GM12878 (cell line): ENCODE measurements around the gene PLA2G15. TPM values are rescaled to one million over a fixed set of nuclear protein-coding genes. Genes with fewer than 3 reads are reported as not detected.
A peak's percentile ranks its signal among the peaks of the same experiment; 100 is the strongest.

Experiments used
- ATAC-seq: fragments of 200-7000 bp; cut with Tn5 transposase; 3 replicates; pipeline ENCODE4 v1.9.1; 2020; ENCODE audit warnings: mild to moderate bottlenecking, moderate library complexity
- BruUV-seq: library from RNA; stranded (reverse); fragments of 400-500 nt; replicated peaks from 2 replicates; lab custom pipeline; 2021; lab: Mats Ljungman, UMichigan
- CTCF ChIA-PET: fragments of 300-600 bp; sonication (Branson Sonifier 250); formaldehyde crosslinking; extraction: SDS; loops from one replicate; lab custom pipeline; 2021; ENCODE audit warnings: inconsistent platforms; lab: Yijun Ruan, JAX
- POLR2A ChIA-PET: fragments of 350-600 bp; formaldehyde crosslinking; extraction: SDS; loops from one replicate; lab custom pipeline; 2021; ENCODE audit warnings: inconsistent platforms; lab: Charles Lee
- RAD21 ChIA-PET: fragments of 300-600 bp; sonication (Branson Sonifier 250); formaldehyde crosslinking; loops from one replicate; lab custom pipeline; 2023; ENCODE audit warnings: antibody characterized with exemption; ENCODE audit not compliant: unreplicated experiment; lab: Charles Lee
- SMC1A ChIA-PET: fragments of 300-600 bp; sonication (Branson Sonifier 250); formaldehyde crosslinking; loops from one replicate; lab custom pipeline; 2023; ENCODE audit not compliant: unreplicated experiment, uncharacterized antibody; lab: Charles Lee
- DNase-seq: peaks from one replicate; pipeline ENCODE4 v3.0.0-alpha.2; 2011; ENCODE audit warnings: low read depth, low spot score
- FAIRE-seq: peaks from 3 replicates; lab custom pipeline; 2011; peaks lifted over from hg19 to GRCh38; lab: Jason Lieb, UNC
- H2AFZ ChIP-seq: 2 replicates; pipeline ENCODE4 v1.6.0; 2011; ENCODE audit warnings: low read depth, low read length, control low read depth; ENCODE audit not compliant: control insufficient read depth
- H3K27ac ChIP-seq: 2 replicates; pipeline ENCODE4 v1.5.1; 2011; ENCODE audit warnings: control low read depth; ENCODE audit not compliant: control insufficient read depth, insufficient read depth
- H3K27me3 ChIP-seq, 2 experiments: replicated peaks in 1 of 2; 2 replicates each; pipeline versions ENCODE4 v1.6.0 to v1.6.1; 2011; ENCODE audit warnings: low read length in 1 of 2; ENCODE audit not compliant: control insufficient read depth in 2 of 2, insufficient read depth in 2 of 2
- H3K36me3 ChIP-seq, 2 experiments: 2 replicates each; pipeline ENCODE4 v1.5.1; 2011; ENCODE audit warnings: low read length in 1 of 2; ENCODE audit not compliant: control insufficient read depth in 2 of 2, insufficient read depth in 2 of 2
- H3K4me1 ChIP-seq: 2 replicates; pipeline ENCODE4 v1.6.1; 2011; ENCODE audit warnings: mild to moderate bottlenecking, low read length, moderate library complexity, mixed read lengths; ENCODE audit not compliant: control insufficient read depth, insufficient read depth
- H3K4me2 ChIP-seq: 2 replicates; pipeline ENCODE4 v1.6.0; 2011; ENCODE audit warnings: control low read depth; ENCODE audit not compliant: control insufficient read depth, insufficient read depth
- H3K4me3 ChIP-seq: fragments of 200-600 bp; sonication (generic); 2 replicates; pipeline ENCODE4 v1.5.1; 2016
- H3K79me2 ChIP-seq: 2 replicates; pipeline ENCODE4 v1.6.0; 2011; ENCODE audit warnings: low read length; ENCODE audit not compliant: control insufficient read depth, insufficient read depth
- H3K9ac ChIP-seq: 2 replicates; pipeline ENCODE4 v1.8.0; 2011; ENCODE audit warnings: low read length, control low read depth, mixed read lengths; ENCODE audit not compliant: control insufficient read depth, insufficient read depth
- H3K9me3 ChIP-seq: replicated peaks from 3 replicates; pipeline ENCODE4 v1.5.1; 2011; ENCODE audit warnings: mild to moderate bottlenecking, low read length; ENCODE audit not compliant: control insufficient read depth, insufficient read depth
- H4K20me1 ChIP-seq: 2 replicates; pipeline ENCODE4 v1.6.0; 2011; ENCODE audit not compliant: control insufficient read depth, insufficient read depth
- ASH2L ChIP-seq: fragments of 300-600, 200-600 bp; sonication (generic); IDR thresholded peaks from 2 replicates; pipeline ENCODE4 v1.6.1; 2017; ENCODE audit warnings: low read depth, mild to moderate bottlenecking, borderline replicate concordance
- BRCA1 ChIP-seq: IDR thresholded peaks from 2 replicates; pipeline ENCODE4 v1.6.1; 2011; ENCODE audit warnings: low read depth, low read length, improper control_type of control experiment
- PAX5 ChIP-seq: IDR thresholded peaks from 2 replicates; pipeline ENCODE4 v1.6.1; 2011; ENCODE audit warnings: low read depth, low read length, borderline replicate concordance
- SP1 ChIP-seq: IDR thresholded peaks from one replicate; pipeline ENCODE4 v1.6.1; 2011; ENCODE audit warnings: low read depth, low read length
- SUZ12 ChIP-seq: fragments of 200-600 bp; sonication (generic); IDR thresholded peaks from one replicate; pipeline ENCODE4 v1.6.1; 2018; ENCODE audit warnings: antibody characterized with exemption, mild to moderate bottlenecking; ENCODE audit not compliant: unreplicated experiment
- TAF1 ChIP-seq: IDR thresholded peaks from 2 replicates; pipeline ENCODE4 v1.6.1; 2011; ENCODE audit warnings: mild to moderate bottlenecking, low read depth, low read length, borderline replicate concordance
- ZNF274 ChIP-seq: IDR thresholded peaks from one replicate; pipeline ENCODE4 v1.8.0; 2011; ENCODE audit not compliant: insufficient read length, insufficient read depth
- WGBS: methylation state at CpG from one replicate; pipeline ENCODE4 v1.1.6; 2016; ENCODE audit warnings: low lambda C conversion rate; ENCODE audit not compliant: insufficient replicate concordance, insufficient coverage; ENCODE audit errors: missing lambda C conversion rate; 5-methylcytosine and 5-hydroxymethylcytosine counted together
- in situ Hi-C: fragments of 300-500 bp; cut with MboI; formaldehyde crosslinking; loops from 9 replicates; pipeline ENCODE4 v1.14.3; 2018; ENCODE audit warnings: mixed read lengths
- intact Hi-C: fragments of 100-400 bp; cut with micrococcal nuclease; formaldehyde crosslinking; loops from one replicate; pipeline ENCODE4 v1.14.2; 2022; ENCODE audit not compliant: unreplicated experiment
- polyA plus RNA-seq, 11 experiments: library from polyadenylated mRNA; depleted of rRNA in 4 of 11; unstranded in 6 of 11; stranded (reverse) in 5 of 11; fragments of >200 nt; fragmentation: Nextera tagmentation in 4 of 11; fragmentation: Illumina TruSeq in 1 of 11; extraction: Ambion mirVana in 4 of 11; extraction: Trizol in 1 of 11; gene quantifications; 1 replicate in 1 of 11; 2 replicates in 10 of 11; pipeline versions ENCODE4 v1.2.1 to v1.2.3, GENCODE V29; 2011 to 2016; ENCODE audit warnings: inconsistent platforms in 2 of 11, missing spikeins in 2 of 11, low read depth in 1 of 11
- total RNA-seq, 4 experiments: library from RNA; depleted of rRNA in 3 of 4; stranded (reverse); fragments of >200 nt in 3 of 4; fragmentation: Illumina TruSeq in 1 of 4; extraction: Trizol in 1 of 4; gene quantifications; 2 replicates each; pipeline versions ENCODE4 v1.2.1 to v1.2.3, GENCODE V29; 2013 to 2021
- TF ChIP-seq, protein P1 (sequence below): IDR thresholded peaks from 2 replicates; pipeline ENCODE4 v1.6.1; 2011; ENCODE audit warnings: low read depth, low read length, improper control_type of control experiment, borderline replicate concordance
- TF ChIP-seq, protein P2 (sequence below): IDR thresholded peaks from 2 replicates; pipeline ENCODE4 v1.6.1; 2012; ENCODE audit warnings: improper control_type of control experiment, low read depth, low read length; ENCODE audit not compliant: insufficient replicate concordance
- TF ChIP-seq, protein P3 (sequence below): fragments of 450-650 bp; formaldehyde crosslinking; IDR thresholded peaks from 2 replicates; pipeline ENCODE4 v1.4.0; 2022; ENCODE audit warnings: mild to moderate bottlenecking, moderate library complexity
- TF ChIP-seq, protein P4 (sequence below): fragments of 450-650 bp; IDR thresholded peaks from 2 replicates; pipeline ENCODE4 v1.6.1; 2016; ENCODE audit warnings: mild to moderate bottlenecking

The PLA2G15 gene
- total and polyA plus RNA-seq, 10 of the 15 experiments (the other 5 are each of a cell fraction or from before 2014, with no cell fraction given): 0.31 to 9.4 (median 6.8) TPM

GRCh38 chr16:68289621-68290329 is 44.6 kb downstream of the PLA2G15 start:
- Histone ChIP-seq H2AFZ (no peak overlapping the region), H3K79me2 (peaks cover 39% of the 10 kb centered on the region), H3K27me3 (no peaks in the 10 kb centered on the region), H4K20me1 (no peaks in the 10 kb centered on the region), H3K36me3 (peaks cover 30 to 31% of the 10 kb centered on the region in 2 experiments; a peak in 3 of 4 replicates), H3K9me3 (no peaks in the 10 kb centered on the region), H3K4me3 (peak overlapping the region; percentile 29; the same call in 1 of the 2 replicates), H3K4me1 (peaks cover 57% of the 10 kb centered on the region), H3K9ac (peak overlapping the region; percentile 59; the same call in 1 of the 2 replicates), H3K27ac (peak overlapping the region; percentile 92), H3K4me2 (peak overlapping the region; percentile 67)
- 43% methylated on average over 4 of the region's 4 CpGs for WGBS
- CTCF ChIA-PET: interaction anchor here (0.7 to 4.8 kb wide), 9 partner anchors 11 to 776 kb away, joined by 3 to 94 read pairs (median 3); partner anchors contain the start of gene SLC7A6
- FAIRE-seq: peak; percentile 38
- SMC1A ChIA-PET: interaction anchor here (0.7 to 5.0 kb wide), 14 partner anchors 10 to 204 kb away, joined by 3 to 56 read pairs (median 8); partner anchors contain the start of genes PRMT7, SLC7A6 and SLC7A6OS
- in situ Hi-C loops: no loop called here
- RAD21 ChIA-PET: interaction anchor here (0.6 to 4.9 kb wide), 13 partner anchors 9 to 48 kb away, joined by 3 to 55 read pairs (median 9); partner anchors contain the start of genes PRMT7, SLC7A6 and SLC7A6OS
- intact Hi-C loops: loop anchor here (1.0 kb wide), 1 partner anchor 25 kb away; the partner anchor contains the start of gene SLC7A6
- peak; percentile 77 for DNase-seq
- BruUV-seq: no TSS peak
- POLR2A ChIA-PET: interaction anchor here (0.5 to 11.1 kb wide), 11 partner anchors 10 to 180 kb away, joined by 3 to 177 read pairs (median 5); partner anchors contain the start of genes PRMT7, SLC7A6 and SLC7A6OS
- ATAC-seq: peak; percentile 95
- TF ChIP-seq, protein P1, sequence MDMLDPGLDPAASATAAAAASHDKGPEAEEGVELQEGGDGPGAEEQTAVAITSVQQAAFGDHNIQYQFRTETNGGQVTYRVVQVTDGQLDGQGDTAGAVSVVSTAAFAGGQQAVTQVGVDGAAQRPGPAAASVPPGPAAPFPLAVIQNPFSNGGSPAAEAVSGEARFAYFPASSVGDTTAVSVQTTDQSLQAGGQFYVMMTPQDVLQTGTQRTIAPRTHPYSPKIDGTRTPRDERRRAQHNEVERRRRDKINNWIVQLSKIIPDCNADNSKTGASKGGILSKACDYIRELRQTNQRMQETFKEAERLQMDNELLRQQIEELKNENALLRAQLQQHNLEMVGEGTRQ: no peak
- TF ChIP-seq, protein P2, sequence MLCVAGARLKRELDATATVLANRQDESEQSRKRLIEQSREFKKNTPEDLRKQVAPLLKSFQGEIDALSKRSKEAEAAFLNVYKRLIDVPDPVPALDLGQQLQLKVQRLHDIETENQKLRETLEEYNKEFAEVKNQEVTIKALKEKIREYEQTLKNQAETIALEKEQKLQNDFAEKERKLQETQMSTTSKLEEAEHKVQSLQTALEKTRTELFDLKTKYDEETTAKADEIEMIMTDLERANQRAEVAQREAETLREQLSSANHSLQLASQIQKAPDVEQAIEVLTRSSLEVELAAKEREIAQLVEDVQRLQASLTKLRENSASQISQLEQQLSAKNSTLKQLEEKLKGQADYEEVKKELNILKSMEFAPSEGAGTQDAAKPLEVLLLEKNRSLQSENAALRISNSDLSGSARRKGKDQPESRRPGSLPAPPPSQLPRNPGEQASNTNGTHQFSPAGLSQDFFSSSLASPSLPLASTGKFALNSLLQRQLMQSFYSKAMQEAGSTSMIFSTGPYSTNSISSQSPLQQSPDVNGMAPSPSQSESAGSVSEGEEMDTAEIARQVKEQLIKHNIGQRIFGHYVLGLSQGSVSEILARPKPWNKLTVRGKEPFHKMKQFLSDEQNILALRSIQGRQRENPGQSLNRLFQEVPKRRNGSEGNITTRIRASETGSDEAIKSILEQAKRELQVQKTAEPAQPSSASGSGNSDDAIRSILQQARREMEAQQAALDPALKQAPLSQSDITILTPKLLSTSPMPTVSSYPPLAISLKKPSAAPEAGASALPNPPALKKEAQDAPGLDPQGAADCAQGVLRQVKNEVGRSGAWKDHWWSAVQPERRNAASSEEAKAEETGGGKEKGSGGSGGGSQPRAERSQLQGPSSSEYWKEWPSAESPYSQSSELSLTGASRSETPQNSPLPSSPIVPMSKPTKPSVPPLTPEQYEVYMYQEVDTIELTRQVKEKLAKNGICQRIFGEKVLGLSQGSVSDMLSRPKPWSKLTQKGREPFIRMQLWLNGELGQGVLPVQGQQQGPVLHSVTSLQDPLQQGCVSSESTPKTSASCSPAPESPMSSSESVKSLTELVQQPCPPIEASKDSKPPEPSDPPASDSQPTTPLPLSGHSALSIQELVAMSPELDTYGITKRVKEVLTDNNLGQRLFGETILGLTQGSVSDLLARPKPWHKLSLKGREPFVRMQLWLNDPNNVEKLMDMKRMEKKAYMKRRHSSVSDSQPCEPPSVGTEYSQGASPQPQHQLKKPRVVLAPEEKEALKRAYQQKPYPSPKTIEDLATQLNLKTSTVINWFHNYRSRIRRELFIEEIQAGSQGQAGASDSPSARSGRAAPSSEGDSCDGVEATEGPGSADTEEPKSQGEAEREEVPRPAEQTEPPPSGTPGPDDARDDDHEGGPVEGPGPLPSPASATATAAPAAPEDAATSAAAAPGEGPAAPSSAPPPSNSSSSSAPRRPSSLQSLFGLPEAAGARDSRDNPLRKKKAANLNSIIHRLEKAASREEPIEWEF: peak; percentile 17
- TF ChIP-seq ASH2L (no peak), SP1 (no peak), BRCA1 (no peak), ZNF274 (no peak), TAF1 (0 out of 2 replicates have a peak, but pooled peaks have one; percentile 33), SUZ12 (no peak), PAX5 (no peak)
- TF ChIP-seq, protein P3, sequence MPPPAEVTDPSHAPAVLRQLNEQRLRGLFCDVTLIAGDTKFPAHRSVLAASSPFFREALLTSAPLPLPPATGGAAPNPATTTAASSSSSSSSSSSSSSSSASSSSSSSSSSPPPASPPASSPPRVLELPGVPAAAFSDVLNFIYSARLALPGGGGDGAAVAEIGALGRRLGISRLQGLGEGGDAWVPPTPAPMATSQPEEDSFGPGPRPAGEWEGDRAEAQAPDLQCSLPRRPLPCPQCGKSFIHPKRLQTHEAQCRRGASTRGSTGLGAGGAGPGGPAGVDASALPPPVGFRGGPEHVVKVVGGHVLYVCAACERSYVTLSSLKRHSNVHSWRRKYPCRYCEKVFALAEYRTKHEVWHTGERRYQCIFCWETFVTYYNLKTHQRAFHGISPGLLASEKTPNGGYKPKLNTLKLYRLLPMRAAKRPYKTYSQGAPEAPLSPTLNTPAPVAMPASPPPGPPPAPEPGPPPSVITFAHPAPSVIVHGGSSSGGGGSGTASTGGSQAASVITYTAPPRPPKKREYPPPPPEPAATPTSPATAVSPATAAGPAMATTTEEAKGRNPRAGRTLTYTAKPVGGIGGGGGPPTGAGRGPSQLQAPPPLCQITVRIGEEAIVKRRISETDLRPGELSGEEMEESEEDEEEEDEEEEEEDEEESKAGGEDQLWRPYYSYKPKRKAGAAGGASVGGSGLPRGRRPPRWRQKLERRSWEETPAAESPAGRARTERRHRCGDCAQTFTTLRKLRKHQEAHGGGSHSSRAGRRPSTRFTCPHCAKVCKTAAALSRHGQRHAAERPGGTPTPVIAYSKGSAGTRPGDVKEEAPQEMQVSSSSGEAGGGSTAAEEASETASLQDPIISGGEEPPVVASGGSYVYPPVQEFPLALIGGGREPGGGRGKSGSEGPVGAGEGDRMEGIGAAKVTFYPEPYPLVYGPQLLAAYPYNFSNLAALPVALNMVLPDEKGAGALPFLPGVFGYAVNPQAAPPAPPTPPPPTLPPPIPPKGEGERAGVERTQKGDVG (CRISPR knock-in tag): no peak
- TF ChIP-seq, protein P4, sequence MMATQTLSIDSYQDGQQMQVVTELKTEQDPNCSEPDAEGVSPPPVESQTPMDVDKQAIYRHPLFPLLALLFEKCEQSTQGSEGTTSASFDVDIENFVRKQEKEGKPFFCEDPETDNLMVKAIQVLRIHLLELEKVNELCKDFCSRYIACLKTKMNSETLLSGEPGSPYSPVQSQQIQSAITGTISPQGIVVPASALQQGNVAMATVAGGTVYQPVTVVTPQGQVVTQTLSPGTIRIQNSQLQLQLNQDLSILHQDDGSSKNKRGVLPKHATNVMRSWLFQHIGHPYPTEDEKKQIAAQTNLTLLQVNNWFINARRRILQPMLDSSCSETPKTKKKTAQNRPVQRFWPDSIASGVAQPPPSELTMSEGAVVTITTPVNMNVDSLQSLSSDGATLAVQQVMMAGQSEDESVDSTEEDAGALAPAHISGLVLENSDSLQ: peak; percentile 89
